Epithelial cell of esophagus (primary cell): Measurements from ENCODE around the gene WASHC2A.
"Not testable (repeated sequence)": the region's sequence is repeated elsewhere in the genome, so short reads cannot be mapped to it uniquely, and the experiment has no call there.

Experiments used
- DNase-seq: peaks from one replicate; pipeline ENCODE4 v3.0.0; 2010; ENCODE audit warnings: low read depth
- H3K4me3 ChIP-seq: 2 replicates; pipeline ENCODE4 v1.5.1; 2011; ENCODE audit warnings: mild to moderate bottlenecking, low read length, control low read depth
- CTCF ChIP-seq: IDR thresholded peaks from 2 replicates; pipeline ENCODE4 v1.5.1; 2011; ENCODE audit warnings: low read depth, mild to moderate bottlenecking, low read length, control low read depth, inconsistent platforms; ENCODE audit not compliant: insufficient read depth; ENCODE audit errors: missing control alignments

Gene WASHC2A

GRCh38 chr10:50145575-50145974 lies 77.8 kb downstream of the WASHC2A start:
- DNase-seq, H3K4me3 ChIP-seq: not testable (repeated sequence)

- peak; percentile 38 for DNase-seq
- TF ChIP-seq CTCF: no peak
- H3K4me3 ChIP-seq: no peak overlapping the region
Measured at GRCh38 chr10:50152792-50153272, 85.1 kb downstream of the WASHC2A start.

- not testable (repeated sequence) for H3K4me3 ChIP-seq, DNase-seq
Measured at GRCh38 chr10:50157868-50158267, 90.1 kb downstream of the WASHC2A start.

- peak; percentile 46 for DNase-seq
- H3K4me3 ChIP-seq: not testable (repeated sequence)
Measured at GRCh38 chr10:50159856-50160255, 92.1 kb downstream of the WASHC2A start.

- not testable (repeated sequence) for DNase-seq, H3K4me3 ChIP-seq
Measured at GRCh38 chr10:50165038-50165437, 97.3 kb downstream of the WASHC2A start.

- not testable (repeated sequence) for DNase-seq, H3K4me3 ChIP-seq
Measured at GRCh38 chr10:50167833-50168232, 100.1 kb downstream of the WASHC2A start.

- H3K4me3 ChIP-seq: not testable (repeated sequence)
- peak; percentile 75 for DNase-seq
Measured at GRCh38 chr10:50169506-50169905, 101.8 kb downstream of the WASHC2A start.

GRCh38 chr10:50174788-50175525 lies 107.2 kb downstream of the WASHC2A start:
- DNase-seq, H3K4me3 ChIP-seq: not testable (repeated sequence)
